Right lobe of liver (tissue), 6 donors: ENCODE data around the gene CCT4. TPM values are rescaled to one million over a fixed set of nuclear protein-coding genes. Genes with fewer than 3 reads are reported as not detected.

ENCODE experiments used
- ATAC-seq, 4 donors: fragments of 200-7000 bp; cut with Tn5 transposase; one replicate each; pipeline ENCODE4 v1.9.1; 2020; ENCODE audit warnings: mild to moderate bottlenecking in 4 of 4, moderate library complexity in 4 of 4
- DNase-seq, 3 donors: peaks; one replicate each; pipeline ENCODE4 v3.0.0-alpha.2; 2020
- H3K27ac ChIP-seq, 3 donors: fragments of 200-600 bp; one replicate each; pipeline ENCODE4 v1.8.0; 2022
- H3K27me3 ChIP-seq, 2 donors: fragments of 200-600 bp; one replicate each; pipeline ENCODE4 v1.8.0; 2022
- H3K36me3 ChIP-seq, 4 donors: fragments of 200-600 bp; sonication (generic) in 1 of 4; one replicate each; pipeline versions ENCODE4 v1.5.1 to v1.8.0; 2017 to 2022; ENCODE audit warnings: control low read depth in 1 of 4
- H3K4me1 ChIP-seq, 4 donors: fragments of 200-600 bp; sonication (generic) in 1 of 4; one replicate each; pipeline versions ENCODE4 v1.5.1 to v1.8.0; 2017 to 2022; ENCODE audit warnings: control low read depth in 1 of 4
- H3K4me3 ChIP-seq, 3 donors: fragments of 200-600 bp; one replicate each; pipeline ENCODE4 v1.8.0; 2022
- H3K9me3 ChIP-seq, 4 donors: fragments of 200-600 bp; sonication (generic) in 1 of 4; one replicate each; pipeline versions ENCODE4 v1.5.1 to v1.8.0; 2017 to 2022; ENCODE audit warnings: control low read depth in 1 of 4
- CTCF ChIP-seq, 4 donors: fragments of 200-600 bp in 3 of 4; fragments of 450-650 bp in 1 of 4; IDR thresholded peaks; one replicate each; pipeline versions ENCODE4 v1.5.1 to v1.8.0; 2016 to 2022; ENCODE audit warnings: antibody characterized with exemption in 4 of 4, mild to moderate bottlenecking in 2 of 4
- POLR2A ChIP-seq: fragments of 450-650 bp; IDR thresholded peaks from one replicate; pipeline ENCODE4 v1.6.1; 2017; ENCODE audit warnings: antibody characterized with exemption, mild to moderate bottlenecking
- WGBS: methylation state at CpG from one replicate; pipeline ENCODE4 v1.1.6; 2018; ENCODE audit warnings: low coverage, low lambda C conversion rate; ENCODE audit not compliant: insufficient coverage; ENCODE audit errors: missing lambda C conversion rate; 5-methylcytosine and 5-hydroxymethylcytosine counted together
- intact Hi-C, 2 donors: fragments of 100-400 bp; cut with DNase I; formaldehyde crosslinking; loops; one replicate each; pipeline versions ENCODE4 v1.11.2 to v1.14.1; 2022
- long read RNA-seq: library from polyadenylated mRNA; unstranded; transcript quantifications from one replicate; pipeline ENCODE4 v2.0.0, GENCODE V29; 2019
- total RNA-seq, 6 experiments: library from RNA; depleted of rRNA in 2 of 6; stranded (reverse); fragments of >200 nt in 2 of 6; fragmentation: NEBNext Ultra II Directional in 3 of 6; extraction: Animal tissue kit (Norgen Biotek cat#: 25700) in 3 of 6; gene quantifications; one replicate each; pipeline versions ENCODE4 v1.1.0 to v1.2.4, GENCODE V29; 2016 to 2023
- donor health status: DM: no; HTN: yes; CAD: no.
- donor health status: DM: no; HTN: no; CAD: no.
- donor health status: DM: no; HTN: no; CAD: no.
- donor health status: DM: no; HTN: yes; CAD: no.
- donor health status: DM: no; HTN: yes; CAD: no.

The CCT4 gene
- total RNA-seq = 10 to 100 TPM; 46.0 to 72.2 (median 53.1) TPM
- long read RNA-seq, transcript CCT4-201 (14 exons, 2,520 nt) = major isoform, 34 of 41 reads
- long read RNA-seq, partial matches to known transcripts = 6 of 41 reads
- long read RNA-seq, other reads (novel, unspliced or antisense) = 0 of 41 reads

- intact Hi-C loops = no loop called here
These were observed at the start of gene CCT4 for GRCh38 chr2:61888267-61889055. TSS of gene CCT4 (minus strand) at chr2:61888656. CDS start at chr2:61888507, 149 bp downstream.

GRCh38 chr2:61937886-61938285, 49.4 kb upstream of the CCT4 start:
- ATAC-seq = no peak
- TF ChIP-seq CTCF (IDR thresholded peaks at IDR 0.05) = no peak
- 79% methylated on average over 5 of the region's 5 CpGs for WGBS
- intact Hi-C loops = no loop called here
- no peaks in the 10 kb centered on the region for H3K27me3 ChIP-seq
- H3K36me3 ChIP-seq = no peaks in the 10 kb centered on the region
- H3K4me1 ChIP-seq = peaks cover 0 to 3% (median 0%) of the 10 kb centered on the region in 4 donors
- no peak overlapping the region for H3K4me3 ChIP-seq
- no peak for DNase-seq
- H3K27ac ChIP-seq = no peak overlapping the region
- no peaks in the 10 kb centered on the region for H3K9me3 ChIP-seq

More at GRCh38 chr2:61888267-61889055, at the start of gene CCT4:
- Histone ChIP-seq H3K4me1 (peaks cover 0 to 14% (median 6%) of the 10 kb centered on the region in 4 donors), H3K27ac (peak within 1 kb of the TSS; percentile 98 to 99 (median 99)), H3K9me3 (no peaks in the 10 kb centered on the region), H3K27me3 (no peaks in the 10 kb centered on the region), H3K36me3 (peaks cover 0 to 17% (median 7%) of the 10 kb centered on the region in 4 donors), H3K4me3 (peak within 1 kb of the TSS; percentile 77 to 80 (median 80))
- ATAC-seq (peak; percentile 93 to 97 (median 94)), DNase-seq (peak; percentile 92 to 94 (median 93))
- TF ChIP-seq POLR2A (peak; percentile 83), CTCF (IDR thresholded peaks at IDR 0.05) (no peak)
- WGBS = 2% methylated on average over 47 of the region's 74 CpGs

DNA sequence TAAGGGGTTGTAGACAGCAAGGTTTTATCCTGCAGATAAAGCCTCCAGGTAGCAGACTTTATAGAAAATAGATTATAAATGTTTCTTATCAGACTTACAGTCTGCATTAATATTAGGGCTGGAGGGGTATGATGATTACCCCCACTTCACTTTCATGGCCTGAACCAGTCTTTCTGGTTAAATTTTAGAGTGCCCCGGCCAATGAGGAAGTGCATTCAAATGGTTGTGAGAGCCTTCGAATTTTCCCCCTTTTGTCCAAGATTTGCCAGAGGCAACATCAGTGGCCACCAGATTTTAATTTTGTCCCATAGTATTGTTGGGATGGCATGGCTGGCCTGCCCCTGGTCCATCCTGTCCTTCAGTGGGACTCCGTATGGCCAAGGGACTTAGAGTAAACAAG, 48.6 kb upstream of the CCT4 start:
- no peak for TF ChIP-seq POLR2A
- no peak for TF ChIP-seq CTCF (IDR thresholded peaks at IDR 0.05)
- H3K36me3 ChIP-seq = no peaks in the 10 kb centered on the region
- 86% methylated on average over 3 of the region's 3 CpGs for WGBS
- peaks cover 0 to 3% (median 0%) of the 10 kb centered on the region in 4 donors for H3K4me1 ChIP-seq
- DNase-seq (no peak), ATAC-seq (no peak)
- no peak overlapping the region for H3K27ac ChIP-seq
- no peak overlapping the region for H3K4me3 ChIP-seq
- H3K27me3 ChIP-seq = no peaks in the 10 kb centered on the region
- intact Hi-C loops = no loop called here
- no peaks in the 10 kb centered on the region for H3K9me3 ChIP-seq

- Histone ChIP-seq H3K27me3 (no peaks in the 10 kb centered on the region), H3K4me3 (no peak overlapping the region), H3K4me1 (no peaks in the 10 kb centered on the region), H3K9me3 (no peaks in the 10 kb centered on the region), H3K27ac (no peak overlapping the region), H3K36me3 (no peaks in the 10 kb centered on the region)
- TF ChIP-seq POLR2A (no peak), CTCF (IDR thresholded peaks at IDR 0.05) (no peak)
- WGBS = 87% methylated on average over 3 of the region's 5 CpGs
- no peak for ATAC-seq
- DNase-seq = no peak
- intact Hi-C loops = loop anchor here in 1 of 2 donors (10.0 kb wide), 1 partner anchor 476 kb away; no protein-coding TSS in a partner anchor
These were observed 40.5 kb upstream of the CCT4 start for GRCh38 chr2:61928826-61929461.
